Epithelial cell of proximal tubule (primary cell): ENCODE results near the gene PCGF2. TPM values are rescaled to one million over a fixed set of nuclear protein-coding genes. Genes with fewer than 3 reads are reported as not detected.

Source experiments
- DNase-seq: peaks from one replicate; pipeline ENCODE4 v3.0.0-alpha.2; 2011; ENCODE audit warnings: low read depth
- H3K4me3 ChIP-seq: 2 replicates; pipeline ENCODE4 v1.5.1; 2011; ENCODE audit warnings: low read depth, mild to moderate bottlenecking, low read length
- CTCF ChIP-seq: conservative IDR thresholded peaks from 2 replicates; pipeline ENCODE4 v1.5.1; 2012; ENCODE audit warnings: low read depth, mild to moderate bottlenecking, low read length
- total RNA-seq: library from RNA; depleted of rRNA; stranded (reverse); fragments of >200 nt; gene quantifications from 2 replicates; pipeline ENCODE4 v1.2.3, GENCODE V29; 2015

Gene PCGF2
- total RNA-seq, 1 donor from 2014 or later = 7.6 TPM

- TF ChIP-seq CTCF = no peak
- no peak for DNase-seq
- no peak overlapping the region for H3K4me3 ChIP-seq
Measured at GRCh38 chr17:38741921-38742410, 6.2 kb downstream of the PCGF2 start.

- no peak for DNase-seq
- TF ChIP-seq CTCF = no peak
- no peak overlapping the region for H3K4me3 ChIP-seq
Measured at GRCh38 chr17:38741461-38741860, 6.7 kb downstream of the PCGF2 start.

- DNase-seq = no peak
- H3K4me3 ChIP-seq = no peak overlapping the region
- TF ChIP-seq CTCF = no peak
Measured at GRCh38 chr17:38740806-38741205, 7.3 kb downstream of the PCGF2 start.

GRCh38 chr17:38740044-38740443, 8.1 kb downstream of the PCGF2 start:
- DNase-seq = no peak
- no peak overlapping the region for H3K4me3 ChIP-seq
- TF ChIP-seq CTCF = no peak

GRCh38 chr17:38739305-38739704, 8.8 kb downstream of the PCGF2 start:
- no peak for TF ChIP-seq CTCF
- DNase-seq = no peak
- H3K4me3 ChIP-seq = no peak overlapping the region

- TF ChIP-seq CTCF = no peak
- no peak for DNase-seq
- H3K4me3 ChIP-seq = no peak overlapping the region
Measured at GRCh38 chr17:38738686-38739085, 9.4 kb downstream of the PCGF2 start.

- H3K4me3 ChIP-seq = no peak overlapping the region
- no peak for DNase-seq
Measured at GRCh38 chr17:38738007-38738662, 10.0 kb downstream of the PCGF2 start.

More at GRCh38 chr17:38738007-38738662, 10.0 kb downstream of the PCGF2 start:
- no peak for TF ChIP-seq CTCF
